ENCODE results near the gene TRIM63.
A peak's percentile ranks its signal among the peaks of the same experiment; 100 is the strongest.

The TRIM63 gene

DNA sequence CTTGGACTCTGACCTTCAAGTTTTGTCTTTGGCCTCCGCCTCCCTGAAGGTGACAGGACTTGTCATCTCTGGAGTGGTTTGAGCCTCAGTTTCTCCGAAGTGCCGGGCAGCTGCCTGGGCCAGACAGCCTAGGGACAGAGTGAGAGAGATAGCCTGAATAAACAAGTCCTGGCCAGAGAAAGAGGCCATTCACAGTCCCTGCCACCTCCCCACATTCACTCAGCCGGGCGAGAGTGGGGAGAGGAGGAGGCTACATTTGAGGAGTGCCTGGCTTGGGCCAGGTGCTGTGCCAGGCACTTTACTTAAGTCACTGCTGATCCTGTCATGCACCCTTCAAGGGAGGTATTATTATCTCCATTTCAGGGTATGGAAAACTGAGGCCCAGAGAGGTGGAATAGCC is 42.4 kb downstream of the TRIM63 start:
- TF ChIP-seq, protein P1, sequence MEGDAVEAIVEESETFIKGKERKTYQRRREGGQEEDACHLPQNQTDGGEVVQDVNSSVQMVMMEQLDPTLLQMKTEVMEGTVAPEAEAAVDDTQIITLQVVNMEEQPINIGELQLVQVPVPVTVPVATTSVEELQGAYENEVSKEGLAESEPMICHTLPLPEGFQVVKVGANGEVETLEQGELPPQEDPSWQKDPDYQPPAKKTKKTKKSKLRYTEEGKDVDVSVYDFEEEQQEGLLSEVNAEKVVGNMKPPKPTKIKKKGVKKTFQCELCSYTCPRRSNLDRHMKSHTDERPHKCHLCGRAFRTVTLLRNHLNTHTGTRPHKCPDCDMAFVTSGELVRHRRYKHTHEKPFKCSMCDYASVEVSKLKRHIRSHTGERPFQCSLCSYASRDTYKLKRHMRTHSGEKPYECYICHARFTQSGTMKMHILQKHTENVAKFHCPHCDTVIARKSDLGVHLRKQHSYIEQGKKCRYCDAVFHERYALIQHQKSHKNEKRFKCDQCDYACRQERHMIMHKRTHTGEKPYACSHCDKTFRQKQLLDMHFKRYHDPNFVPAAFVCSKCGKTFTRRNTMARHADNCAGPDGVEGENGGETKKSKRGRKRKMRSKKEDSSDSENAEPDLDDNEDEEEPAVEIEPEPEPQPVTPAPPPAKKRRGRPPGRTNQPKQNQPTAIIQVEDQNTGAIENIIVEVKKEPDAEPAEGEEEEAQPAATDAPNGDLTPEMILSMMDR (IDR thresholded peaks at IDR 0.05; ENCODE audit: low read depth, low read length) = no peak
- H3K4me3 ChIP-seq (ENCODE audit: low read depth, low read length) = no peak overlapping the region

DNA sequence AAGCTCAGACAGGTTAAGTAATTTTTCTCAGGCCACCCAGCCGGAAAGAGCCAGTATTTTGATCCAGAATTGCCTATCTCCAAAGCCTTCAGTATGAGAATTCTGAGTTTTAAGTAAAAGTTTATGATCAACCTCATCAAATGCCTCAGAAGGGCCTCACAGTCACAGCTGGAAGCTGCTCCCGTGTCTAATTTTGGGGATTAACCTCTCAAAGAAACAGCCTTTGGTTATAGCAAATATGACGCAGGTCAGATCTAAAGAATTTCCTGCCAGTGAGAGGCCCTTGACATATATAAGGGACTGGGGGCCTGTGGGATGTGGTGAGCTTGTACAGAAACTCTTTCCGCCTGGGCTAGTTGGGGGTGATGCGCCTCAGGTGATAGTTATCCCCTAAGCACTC is 43.6 kb downstream of the TRIM63 start:
- TF ChIP-seq, protein P1 (IDR thresholded peaks at IDR 0.05; ENCODE audit: low read depth, low read length) = no peak
- no peak overlapping the region for H3K4me3 ChIP-seq (ENCODE audit: low read depth, low read length)

DNA sequence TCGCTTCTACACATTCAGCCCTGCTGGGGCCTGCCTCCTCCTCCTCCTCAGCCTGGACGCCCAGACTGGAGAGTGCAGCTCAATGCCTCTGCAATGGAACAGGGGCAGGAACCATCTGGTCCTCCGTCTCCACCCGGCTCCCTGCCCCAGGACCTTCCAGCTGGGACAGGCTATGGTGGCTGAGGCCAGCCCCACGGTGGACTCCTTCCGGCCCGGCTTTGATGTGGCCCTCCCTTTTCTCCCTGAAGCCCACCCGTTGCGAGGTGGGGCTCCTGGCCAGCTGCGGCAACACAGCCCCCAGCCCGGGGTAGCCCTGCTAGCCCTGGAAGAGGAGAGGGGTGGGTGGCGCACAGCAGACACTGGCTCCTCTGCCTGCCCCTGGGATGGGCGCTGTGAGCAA is 44.4 kb downstream of the TRIM63 start:
- TF ChIP-seq, protein P1 (IDR thresholded peaks at IDR 0.05; ENCODE audit: low read depth, low read length) = no peak
- H3K4me3 ChIP-seq (ENCODE audit: low read depth, low read length) = no peak overlapping the region

GRCh38 chr1:26022404-26022779 is 45.0 kb downstream of the TRIM63 start:
- H3K4me3 ChIP-seq (ENCODE audit: low read depth, low read length) = no peak overlapping the region
- TF ChIP-seq, protein P1 (IDR thresholded peaks at IDR 0.05; ENCODE audit: low read depth, low read length) = no peak

- TF ChIP-seq, protein P1 (IDR thresholded peaks at IDR 0.05; ENCODE audit: low read depth, low read length) = no peak
- H3K4me3 ChIP-seq (ENCODE audit: low read depth, low read length) = peak within 1 kb of the TSS; percentile 22; the same call in 1 of the 2 replicates
Measured at GRCh38 chr1:26021647-26022403, 45.6 kb downstream of the TRIM63 start, which contains the start of gene EXTL1. EXTL1 (plus strand) TSS chr1:26021775; CDS start chr1:26022647, 872 bp downstream.

GRCh38 chr1:26020941-26021646 is 46.3 kb downstream of the TRIM63 start:
- no peak overlapping the region for H3K4me3 ChIP-seq (ENCODE audit: low read depth, low read length)
- TF ChIP-seq, protein P1 (IDR thresholded peaks at IDR 0.05; ENCODE audit: low read depth, low read length) = no peak

DNA sequence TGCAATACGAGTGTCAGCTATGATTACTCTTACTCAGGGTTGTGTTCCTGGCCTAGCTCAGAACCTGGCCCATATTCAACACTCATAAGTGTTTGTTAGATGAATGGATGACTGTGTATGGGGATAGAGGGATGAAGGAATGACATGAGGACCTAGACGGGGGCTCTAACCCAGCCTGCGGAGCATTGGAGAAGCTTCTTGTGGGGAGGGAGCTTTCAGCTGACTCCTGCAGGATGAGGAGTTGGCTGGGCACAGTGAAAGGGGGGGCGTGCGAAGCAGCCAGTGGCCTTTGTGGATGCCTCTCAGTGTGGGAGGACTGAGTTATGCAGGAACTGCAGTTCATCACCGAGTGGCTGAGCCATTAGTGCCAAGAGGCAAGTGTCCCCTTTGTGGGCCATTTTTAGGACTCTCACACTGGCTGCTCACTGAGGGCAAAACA is 47.1 kb downstream of the TRIM63 start:
- no peak overlapping the region for H3K4me3 ChIP-seq (ENCODE audit: low read depth, low read length)
- TF ChIP-seq, protein P1 (IDR thresholded peaks at IDR 0.05; ENCODE audit: low read depth, low read length) = no peak

Measured in WI38 (cell line).